Measurements from ENCODE around the gene IL22RA2. TPM values are rescaled to one million over a fixed set of nuclear protein-coding genes. Genes with fewer than 3 reads are reported as not detected.

IL22RA2 gene
- polyA plus RNA-seq, 3 donors from 2014 or later: not detected

DNA sequence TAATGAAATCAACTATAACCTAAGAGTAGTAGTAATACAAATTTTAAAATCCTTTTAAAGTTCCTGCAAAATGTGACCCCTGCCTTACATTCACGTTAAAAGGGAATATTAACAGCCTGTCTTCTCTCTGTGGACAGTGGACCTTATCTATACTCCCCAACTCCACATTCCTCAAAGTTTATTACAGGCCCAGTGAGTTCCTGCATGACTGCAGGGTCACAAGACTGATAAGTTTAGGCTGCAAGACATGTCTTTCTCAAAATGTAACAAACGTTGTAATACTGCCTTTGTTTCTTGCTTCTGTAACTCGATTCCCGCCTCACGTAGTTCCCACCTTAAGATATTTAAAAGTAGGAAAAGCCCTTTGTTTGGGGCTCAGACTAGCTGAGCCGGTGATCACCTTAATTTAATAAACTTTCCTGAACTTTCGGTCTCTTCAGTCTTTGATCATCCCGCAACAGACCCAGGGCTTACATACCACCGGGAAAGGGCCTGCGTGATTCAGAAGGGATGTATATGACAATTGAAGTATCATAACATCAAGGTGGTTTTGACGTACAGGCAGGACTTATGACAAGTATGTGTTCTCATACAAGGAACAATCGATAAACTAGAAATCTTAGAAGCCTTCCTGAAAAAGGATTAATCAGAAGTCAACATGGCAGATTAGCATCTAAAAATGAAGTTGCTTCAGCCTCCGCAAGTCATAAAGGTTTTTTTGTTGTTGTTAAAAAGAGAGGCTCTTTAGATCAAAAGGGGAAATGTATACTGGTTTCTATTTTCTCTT is 3.0 kb downstream of the IL22RA2 start:
- DNase-seq: no peak
- H3K9me3 Mint-ChIP-seq: no peaks in the 10 kb centered on the region
- H3K27me3 Mint-ChIP-seq (ENCODE audit: low read depth in 3 of 3): peaks cover under 1 to 10% (median 9%) of the 10 kb centered on the region in 3 donors
- no peak overlapping the region for H3K4me3 Mint-ChIP-seq
- peaks cover 11 to 16% of the 10 kb centered on the region in 2 donors for H3K4me1 Mint-ChIP-seq
- no peak overlapping the region for H3K27ac Mint-ChIP-seq
- H3K36me3 Mint-ChIP-seq: no peaks in the 10 kb centered on the region

DNA sequence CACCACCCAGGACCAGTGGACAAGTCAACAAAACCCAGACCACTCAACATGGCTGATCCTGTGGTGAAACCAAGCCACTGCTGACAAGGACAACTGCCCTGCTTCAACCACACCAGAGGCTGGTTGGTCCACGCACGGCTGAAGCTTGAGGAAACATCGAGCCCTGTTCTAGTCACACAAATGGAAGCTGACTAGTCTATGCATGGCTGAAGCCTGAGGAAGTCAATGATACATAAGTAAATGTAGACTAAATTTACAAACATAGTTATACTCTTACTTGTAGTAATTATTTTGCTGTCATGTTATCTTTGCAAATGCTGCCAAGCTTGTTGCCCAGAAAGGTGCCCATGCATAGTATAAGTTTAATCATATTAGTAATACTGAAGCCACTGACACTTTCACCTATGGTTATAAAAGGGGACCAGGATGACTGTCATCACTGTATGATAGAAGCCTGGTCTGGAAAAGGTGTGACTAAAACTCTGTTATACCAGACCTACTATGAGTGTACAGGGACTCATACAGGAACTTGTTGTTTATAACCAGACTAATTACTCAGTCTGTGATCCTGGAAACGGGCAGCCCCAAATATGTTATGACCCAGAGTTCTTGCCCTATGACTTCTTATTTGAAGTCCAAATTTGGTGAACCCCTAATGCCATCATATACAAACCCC is 5.6 kb downstream of the IL22RA2 start:
- Mint-ChIP-seq H3K27ac (no peak overlapping the region), H3K36me3 (peaks cover 0 to 2% (median 0%) of the 10 kb centered on the region in 3 donors), H3K4me1 (peaks cover 29 to 33% of the 10 kb centered on the region in 2 donors), H3K4me3 (no peak overlapping the region), H3K27me3 (ENCODE audit: low read depth in 3 of 3) (peaks cover 5 to 18% (median 7%) of the 10 kb centered on the region in 3 donors), H3K9me3 (no peaks in the 10 kb centered on the region)
- no peak for DNase-seq

DNA sequence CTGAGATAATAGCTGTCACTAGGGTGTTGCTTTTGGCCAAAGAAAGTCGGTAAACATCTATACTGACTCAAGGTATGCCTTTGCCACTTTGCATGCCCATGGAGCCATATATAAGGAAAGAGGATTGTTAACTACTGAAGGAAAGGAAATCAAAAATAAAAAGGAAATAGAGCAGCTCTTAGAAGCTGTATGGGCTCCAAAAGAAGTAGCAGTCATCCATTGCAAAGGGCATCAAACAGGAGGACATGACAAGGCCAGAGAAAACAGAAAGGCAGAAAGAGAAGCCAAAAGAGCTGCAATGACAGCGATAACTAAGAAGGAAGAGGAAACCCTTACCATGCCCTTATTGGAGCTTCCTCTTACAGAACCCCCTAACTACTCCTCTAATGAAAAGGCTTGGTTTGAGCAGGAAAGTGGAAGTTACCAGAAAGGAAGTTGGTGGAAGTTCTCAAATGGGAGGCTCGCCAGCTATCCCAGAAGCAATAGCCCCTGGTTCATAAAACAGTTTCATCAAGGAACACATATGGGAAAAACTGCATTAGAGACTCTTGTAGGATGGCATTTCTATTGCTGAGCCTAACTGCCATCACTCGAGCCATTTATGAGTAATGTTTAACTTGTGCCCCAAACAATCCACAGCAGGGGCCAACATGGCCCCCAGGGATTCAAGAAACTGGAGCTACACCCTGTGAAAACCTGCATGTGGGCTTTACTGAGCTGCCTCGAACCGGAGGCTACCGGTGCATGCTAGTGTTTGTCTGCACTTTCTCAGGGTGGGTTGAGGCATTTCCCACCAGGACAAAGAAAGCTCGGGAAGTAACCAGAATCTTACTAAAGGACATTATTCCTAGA is 7.0 kb downstream of the IL22RA2 start:
- peaks cover 5 to 18% (median 7%) of the 10 kb centered on the region in 3 donors for H3K27me3 Mint-ChIP-seq (ENCODE audit: low read depth in 3 of 3)

DNA sequence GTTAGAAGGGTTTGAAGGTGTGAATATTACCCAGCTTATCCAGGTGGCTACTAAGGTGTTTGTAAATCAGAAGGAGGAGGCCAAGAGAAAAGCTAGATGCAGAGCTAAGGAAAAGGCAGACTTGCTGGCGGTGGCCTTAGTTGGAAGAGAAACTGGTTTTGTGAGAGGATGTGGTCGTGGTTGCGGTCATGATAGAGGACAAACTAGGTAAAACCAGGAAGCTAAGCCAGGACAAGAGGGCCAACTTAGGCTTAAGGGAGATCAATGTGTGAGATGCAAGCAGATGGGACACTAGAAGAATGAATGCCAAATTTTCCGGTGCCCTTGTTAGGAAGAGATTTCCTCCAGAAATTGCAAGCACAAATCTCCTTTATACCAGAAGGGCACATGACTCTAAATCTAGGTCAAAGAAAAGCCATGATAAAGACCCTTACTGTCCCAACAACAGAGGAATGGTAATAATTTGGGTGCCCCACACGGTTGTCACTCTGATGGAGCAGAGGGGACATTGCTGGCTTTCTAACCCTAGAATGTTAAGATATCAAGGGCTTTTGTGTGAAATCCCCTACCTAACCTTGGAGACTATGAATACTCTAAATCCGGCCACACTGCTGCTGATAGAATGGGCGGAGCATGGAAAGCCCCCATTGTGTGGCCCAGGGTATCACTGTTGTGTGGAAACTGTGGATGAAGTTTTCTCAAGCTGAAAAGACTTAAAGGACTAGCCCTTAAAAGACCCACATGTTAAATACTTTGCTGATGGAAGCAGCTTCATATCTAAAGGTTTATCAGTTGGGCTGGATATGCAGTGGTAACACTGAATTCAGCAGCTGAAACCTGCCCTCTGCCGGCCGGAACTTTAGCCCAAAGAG is 7.8 kb downstream of the IL22RA2 start:
- Mint-ChIP-seq H3K9me3 (no peaks in the 10 kb centered on the region), H3K4me3 (peak overlapping the region; percentile 55 to 80 (median 74)), H3K4me1 (peaks cover 29 to 33% of the 10 kb centered on the region in 2 donors), H3K27ac (peak overlapping the region in 4 of 6 donors; percentile 18 to 81 (median 28)), H3K36me3 (peaks cover 0 to 8% (median 2%) of the 10 kb centered on the region in 3 donors), H3K27me3 (ENCODE audit: low read depth in 3 of 3) (peaks cover 5 to 18% (median 7%) of the 10 kb centered on the region in 3 donors)
- peak; percentile 61 to 62 (median 62) for DNase-seq

More for the DNA sequence above, 7.0 kb downstream of the IL22RA2 start:
- Mint-ChIP-seq H3K4me3 (peak overlapping the region in 4 of 5 donors; percentile 1 to 80 (median 72)), H3K27ac (peak overlapping the region in 3 of 6 donors; percentile 5 to 73 (median 27)), H3K9me3 (no peaks in the 10 kb centered on the region), H3K4me1 (peaks cover 29 to 33% of the 10 kb centered on the region in 2 donors), H3K36me3 (peaks cover 0 to 4% (median 2%) of the 10 kb centered on the region in 3 donors)
- no peak for DNase-seq

DNA sequence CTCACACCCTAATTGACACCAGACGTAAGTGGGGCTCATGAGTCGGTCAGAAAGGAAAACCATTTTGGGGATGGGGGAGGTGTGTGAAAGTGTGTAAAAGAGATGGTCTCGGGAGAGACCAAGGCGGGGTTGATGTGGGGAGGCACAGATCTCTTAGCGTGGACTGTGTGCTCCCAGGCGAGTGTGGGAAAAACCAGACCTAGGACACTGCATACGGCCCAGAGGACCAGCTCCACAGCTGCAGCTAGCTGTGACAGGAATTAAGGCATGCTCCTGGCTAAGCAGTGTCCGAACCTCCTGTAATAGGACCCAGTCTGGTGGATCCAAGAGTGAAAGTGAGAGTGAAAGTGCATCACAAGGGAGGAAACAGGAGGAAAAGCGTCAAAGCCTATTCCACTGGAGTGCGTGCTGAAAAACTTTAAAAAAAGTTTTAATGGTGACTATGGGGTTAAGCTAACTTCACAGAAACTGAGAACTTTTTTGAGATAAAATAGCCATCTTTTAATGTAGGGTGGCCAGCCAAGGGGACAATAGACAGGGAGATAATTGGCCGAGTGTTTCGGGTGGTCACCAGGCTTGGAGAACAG is 9.6 kb downstream of the IL22RA2 start:
- H3K4me1 Mint-ChIP-seq: peaks cover 29 to 33% of the 10 kb centered on the region in 2 donors
- no peak overlapping the region for H3K27ac Mint-ChIP-seq
- peak overlapping the region in 2 of 5 donors; percentile 12 for H3K4me3 Mint-ChIP-seq

DNA sequence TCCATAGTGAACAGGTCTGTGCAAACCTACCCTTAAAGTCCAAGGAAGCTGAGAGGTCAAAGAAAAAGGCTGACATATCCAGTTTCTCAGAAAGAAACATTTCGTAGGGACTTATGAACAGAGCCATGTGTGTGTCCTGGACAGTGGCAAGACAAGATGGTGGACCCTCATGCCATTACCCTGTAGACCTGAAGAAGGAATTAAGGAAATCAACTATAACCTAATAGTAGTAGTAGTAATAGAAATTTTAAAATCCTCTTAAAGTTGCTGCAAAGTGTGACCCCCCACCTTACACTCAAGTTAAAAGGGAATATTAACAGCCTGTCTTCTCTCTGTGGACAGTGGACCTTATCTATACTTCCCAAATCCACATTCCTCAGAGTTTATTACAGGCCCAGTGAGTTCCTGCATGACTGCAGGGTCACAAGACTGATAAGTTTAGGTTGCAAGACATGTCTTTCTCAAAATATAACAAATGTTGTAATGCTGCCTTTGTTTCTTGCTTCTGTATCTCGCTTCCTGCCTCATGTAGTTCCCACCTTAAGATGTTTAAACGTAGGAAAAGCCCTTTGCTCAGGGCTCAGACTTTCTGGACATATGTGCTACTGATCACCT is 10.6 kb downstream of the IL22RA2 start:
- peaks cover 5 to 15% (median 11%) of the 10 kb centered on the region in 3 donors for H3K27me3 Mint-ChIP-seq (ENCODE audit: low read depth in 3 of 3)
- no peak overlapping the region for H3K27ac Mint-ChIP-seq
- no peak for DNase-seq
- H3K9me3 Mint-ChIP-seq: no peaks in the 10 kb centered on the region
- H3K4me1 Mint-ChIP-seq: peaks cover 29 to 33% of the 10 kb centered on the region in 2 donors
- H3K36me3 Mint-ChIP-seq: peaks cover 0 to 8% (median 2%) of the 10 kb centered on the region in 3 donors
- H3K4me3 Mint-ChIP-seq: no peak overlapping the region

More for the DNA sequence above, 9.6 kb downstream of the IL22RA2 start:
- no peak for DNase-seq
- peaks cover 0 to 8% (median 2%) of the 10 kb centered on the region in 3 donors for H3K36me3 Mint-ChIP-seq
- no peaks in the 10 kb centered on the region for H3K9me3 Mint-ChIP-seq
- H3K27me3 Mint-ChIP-seq (ENCODE audit: low read depth in 3 of 3): peaks cover 5 to 19% (median 11%) of the 10 kb centered on the region in 3 donors

DNA sequence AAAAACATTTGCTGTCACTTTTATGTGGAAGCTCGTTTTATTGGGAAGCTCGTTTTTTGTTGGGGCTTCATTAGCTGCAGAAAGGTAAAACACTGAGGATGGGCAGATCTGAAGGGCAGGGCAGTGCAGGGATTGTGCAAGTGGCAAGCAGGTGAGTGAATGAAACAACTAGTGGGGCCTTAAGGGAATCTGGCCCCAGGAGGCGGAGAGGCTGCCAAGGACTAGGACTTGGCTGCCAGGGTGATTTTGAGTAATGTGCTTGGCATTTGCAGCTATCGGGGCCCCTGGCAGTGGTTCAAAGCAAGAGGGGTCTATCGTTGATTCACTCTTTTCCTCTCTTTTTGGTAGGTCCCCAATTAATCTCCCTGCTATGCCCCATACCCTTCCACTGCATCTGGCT is 11.5 kb downstream of the IL22RA2 start:
- no peak for DNase-seq
- H3K27me3 Mint-ChIP-seq (ENCODE audit: low read depth in 3 of 3): peaks cover 5 to 15% (median 8%) of the 10 kb centered on the region in 3 donors
- peaks cover 0 to 1% (median 0%) of the 10 kb centered on the region in 6 donors for H3K9me3 Mint-ChIP-seq
- peaks cover 0 to 8% (median 2%) of the 10 kb centered on the region in 3 donors for H3K36me3 Mint-ChIP-seq
- H3K4me1 Mint-ChIP-seq: peaks cover 28 to 33% of the 10 kb centered on the region in 2 donors
- H3K4me3 Mint-ChIP-seq: no peak overlapping the region
- no peak overlapping the region for H3K27ac Mint-ChIP-seq

DNA sequence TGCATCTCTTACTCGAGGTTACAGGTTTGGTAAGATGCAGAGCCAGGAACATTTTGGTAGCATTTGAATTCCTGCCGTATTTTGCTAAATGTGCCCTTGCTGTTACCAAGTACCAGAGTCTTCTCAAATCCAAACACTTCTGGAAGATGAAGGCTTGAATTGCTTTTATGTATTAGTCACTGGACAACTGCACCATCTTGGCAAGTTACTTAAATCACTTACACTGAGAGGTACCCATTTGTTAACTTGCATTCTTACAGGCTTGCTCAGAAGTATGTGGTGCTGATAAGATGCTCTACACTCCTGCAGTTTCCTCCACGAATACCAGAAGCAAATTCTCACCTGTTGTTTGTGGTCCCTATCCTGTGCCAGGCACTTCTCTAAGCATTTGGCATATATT is 12.7 kb downstream of the IL22RA2 start:
- H3K27me3 Mint-ChIP-seq (ENCODE audit: low read depth in 3 of 3): peaks cover 5 to 14% (median 7%) of the 10 kb centered on the region in 3 donors
- peaks cover 0 to 1% (median 0%) of the 10 kb centered on the region in 6 donors for H3K9me3 Mint-ChIP-seq
- H3K4me3 Mint-ChIP-seq: no peak overlapping the region
- no peak overlapping the region for H3K27ac Mint-ChIP-seq
- DNase-seq: no peak
- H3K36me3 Mint-ChIP-seq: peaks cover 0 to 8% (median 2%) of the 10 kb centered on the region in 3 donors
- peaks cover 29 to 37% of the 10 kb centered on the region in 2 donors for H3K4me1 Mint-ChIP-seq

DNA sequence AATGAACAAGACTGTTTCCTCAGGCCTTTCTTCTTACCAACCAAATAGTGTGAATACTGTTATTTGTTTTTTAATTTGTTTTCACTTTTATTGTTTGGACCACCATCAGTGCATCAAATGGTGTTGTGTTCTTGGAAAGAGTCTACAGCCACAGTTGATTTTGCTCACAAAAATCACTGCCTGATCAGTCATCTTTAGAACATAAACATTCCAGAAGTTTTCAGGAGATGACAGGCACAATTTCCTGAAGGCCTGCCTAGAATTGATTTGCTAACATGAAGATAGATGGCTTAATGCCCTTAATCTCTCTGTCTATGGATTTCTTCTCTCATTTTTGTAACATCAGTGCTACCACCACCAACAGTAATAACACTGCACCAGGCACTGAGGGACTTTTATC is 13.5 kb downstream of the IL22RA2 start:
- Mint-ChIP-seq H3K36me3 (peaks cover 0 to 8% (median 2%) of the 10 kb centered on the region in 3 donors), H3K4me3 (no peak overlapping the region), H3K9me3 (peaks cover 0 to 1% (median 0%) of the 10 kb centered on the region in 6 donors), H3K27ac (no peak overlapping the region), H3K4me1 (peaks cover 27 to 37% of the 10 kb centered on the region in 2 donors), H3K27me3 (ENCODE audit: low read depth in 3 of 3) (peaks cover 4 to 11% (median 5%) of the 10 kb centered on the region in 3 donors)
- no peak for DNase-seq

DNA sequence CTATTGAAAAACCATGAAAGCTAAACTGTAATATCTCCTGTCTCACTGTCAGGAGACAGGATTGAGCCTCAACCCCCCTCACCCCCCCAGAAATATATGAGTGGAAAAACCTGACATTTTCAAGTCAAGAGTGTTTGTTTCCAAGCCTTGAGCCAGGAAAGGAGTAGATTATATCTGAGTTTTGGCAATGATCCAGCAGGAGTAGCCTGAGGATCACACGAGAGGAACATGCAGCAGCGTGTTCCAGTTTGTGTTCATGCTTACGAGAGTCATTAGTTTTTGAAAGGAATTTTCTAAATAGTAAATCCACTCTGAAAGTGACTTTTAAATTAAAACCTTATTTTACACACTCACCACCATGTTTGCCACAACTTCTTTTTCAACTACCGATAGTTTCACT is 15.8 kb downstream of the IL22RA2 start:
- Mint-ChIP-seq H3K4me3 (no peak overlapping the region), H3K9me3 (peaks cover 0 to 1% (median 0%) of the 10 kb centered on the region in 6 donors), H3K27me3 (ENCODE audit: low read depth in 3 of 3) (peaks cover 4 to 8% (median 5%) of the 10 kb centered on the region in 3 donors), H3K36me3 (peaks cover 0 to 8% (median 0%) of the 10 kb centered on the region in 3 donors), H3K27ac (no peak overlapping the region), H3K4me1 (peaks cover 23 to 24% of the 10 kb centered on the region in 2 donors)
- no peak for DNase-seq

DNA sequence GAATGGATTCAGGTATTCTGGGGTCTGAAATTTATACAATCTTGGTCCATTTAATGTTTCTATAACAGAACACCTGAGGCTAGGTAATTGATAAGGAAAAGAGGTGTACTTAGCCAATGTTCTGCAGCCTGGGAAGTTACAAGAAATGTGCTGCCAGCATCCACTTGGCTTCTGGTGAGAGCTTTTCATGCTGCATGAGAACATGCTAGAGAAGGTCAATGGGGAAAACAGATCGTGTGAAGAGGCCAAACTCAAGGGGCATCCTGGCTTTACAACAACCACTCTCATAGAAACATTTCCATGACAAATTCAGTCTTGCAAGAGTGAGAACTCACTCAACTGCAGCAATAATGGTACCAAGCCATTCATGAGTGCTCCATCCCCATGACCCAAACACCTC is 16.8 kb downstream of the IL22RA2 start:
- H3K4me3 Mint-ChIP-seq: peak overlapping the region in 1 of 5 donors; percentile 1
- H3K4me1 Mint-ChIP-seq: peaks cover 23 to 24% of the 10 kb centered on the region in 2 donors
- DNase-seq: no peak
- H3K27me3 Mint-ChIP-seq (ENCODE audit: low read depth in 3 of 3): peaks cover 3 to 8% (median 6%) of the 10 kb centered on the region in 3 donors
- H3K27ac Mint-ChIP-seq: no peak overlapping the region
- H3K36me3 Mint-ChIP-seq: peaks cover 0 to 4% (median 0%) of the 10 kb centered on the region in 3 donors
- peaks cover 0 to 1% (median 0%) of the 10 kb centered on the region in 6 donors for H3K9me3 Mint-ChIP-seq

DNA sequence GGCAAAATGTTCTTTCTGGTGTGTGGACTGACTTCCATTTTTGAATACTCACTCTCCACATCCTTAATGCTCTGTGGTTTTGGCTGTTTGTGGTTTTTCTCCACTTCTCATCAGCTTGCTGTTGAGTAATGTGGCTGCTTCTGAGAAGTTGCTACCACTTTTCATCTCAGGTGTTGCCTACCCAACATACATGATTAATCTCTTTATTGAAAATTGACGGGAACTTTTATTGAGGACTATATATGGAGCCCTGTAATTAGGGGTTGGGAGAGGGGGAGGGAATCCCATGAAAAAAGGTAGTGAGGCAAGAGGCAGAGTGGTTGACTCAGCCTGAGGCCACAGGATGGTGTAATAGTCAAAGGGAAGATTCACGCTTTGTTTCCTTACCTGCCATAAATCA is 17.6 kb downstream of the IL22RA2 start:
- H3K36me3 Mint-ChIP-seq: no peaks in the 10 kb centered on the region

More for the DNA sequence above, 17.6 kb downstream of the IL22RA2 start:
- peaks cover 0 to 5% (median 0%) of the 10 kb centered on the region in 6 donors for H3K9me3 Mint-ChIP-seq
- DNase-seq: peak; percentile 75 to 82 (median 81)
- peaks cover 6 to 8% (median 6%) of the 10 kb centered on the region in 3 donors for H3K27me3 Mint-ChIP-seq (ENCODE audit: low read depth in 3 of 3)
- H3K27ac Mint-ChIP-seq: peak overlapping the region; percentile 0 to 62 (median 53)
- peaks cover 23 to 24% of the 10 kb centered on the region in 2 donors for H3K4me1 Mint-ChIP-seq
- peak overlapping the region; percentile 59 to 82 (median 74) for H3K4me3 Mint-ChIP-seq
